AG04449 (cell line): ENCODE results near the gene NDUFB8.

Experiments used
- CTCF ChIA-PET: fragments of 350-600 bp; formaldehyde crosslinking; extraction: SDS; loops from one replicate; lab custom pipeline; 2021; ENCODE audit warnings: antibody characterized with exemption; lab: Yijun Ruan, JAX
- POLR2A ChIA-PET: fragments of 400-600, 350-600 bp; formaldehyde crosslinking; extraction: SDS; loops from one replicate; lab custom pipeline; 2020; ENCODE audit warnings: antibody characterized with exemption, inconsistent platforms; lab: Yijun Ruan, JAX
- DNase-seq: peaks from one replicate; pipeline ENCODE4 v3.0.0-alpha.2; 2010; ENCODE audit warnings: low read depth, low spot score
- H3K4me3 ChIP-seq: 2 replicates; pipeline ENCODE4 v1.5.1; 2011; ENCODE audit warnings: low read depth, mild to moderate bottlenecking, control low read depth, low read length
- CTCF ChIP-seq: IDR thresholded peaks from one replicate; pipeline ENCODE4 v1.5.1; 2011; ENCODE audit warnings: mild to moderate bottlenecking, moderate library complexity, low read length, control low read depth, inconsistent platforms; ENCODE audit not compliant: insufficient read depth; ENCODE audit errors: missing control alignments

The NDUFB8 gene

GRCh38 chr10:100501423-100501822 is 28.2 kb downstream of the NDUFB8 start:
- ChIA-PET CTCF (interaction anchor here (1.0 to 27.2 kb wide), 7 partner anchors 7 to 375 kb away, joined by 3 to 422 read pairs (median 6); no protein-coding TSS in a partner anchor), POLR2A (no interaction called here)
- no peak for DNase-seq
- H3K4me3 ChIP-seq = no peak overlapping the region
- TF ChIP-seq CTCF = no peak

GRCh38 chr10:100498059-100498458 is 31.6 kb downstream of the NDUFB8 start:
- no peak overlapping the region for H3K4me3 ChIP-seq
- no peak for TF ChIP-seq CTCF
- DNase-seq = no peak
- CTCF ChIA-PET = interaction anchor here (1.1 to 27.2 kb wide), 4 partner anchors 11 to 64 kb away, joined by 3 to 422 read pairs (median 56); no protein-coding TSS in a partner anchor
- POLR2A ChIA-PET = no interaction called here

- POLR2A ChIA-PET = no interaction called here
- TF ChIP-seq CTCF = no peak
- CTCF ChIA-PET = interaction anchor here (0.9 to 27.2 kb wide), 7 partner anchors 12 to 149 kb away, joined by 3 to 422 read pairs (median 6); partner anchors contain the start of gene SCD
- DNase-seq = no peak
- no peak overlapping the region for H3K4me3 ChIP-seq
Measured at GRCh38 chr10:100496567-100496966, 33.1 kb downstream of the NDUFB8 start.

- CTCF ChIA-PET = interaction anchor here (1.1 to 27.2 kb wide), 5 partner anchors 7 to 187 kb away, joined by 3 to 422 read pairs (median 7); partner anchors contain the start of gene SEC31B
- no peak for TF ChIP-seq CTCF
- no peak overlapping the region for H3K4me3 ChIP-seq
- POLR2A ChIA-PET = no interaction called here
- DNase-seq = no peak
Measured at GRCh38 chr10:100490531-100490930, 39.1 kb downstream of the NDUFB8 start.

- no peak for TF ChIP-seq CTCF
- ChIA-PET POLR2A (no interaction called here), CTCF (interaction anchor here (1.2 to 11.6 kb wide), 3 partner anchors 13 to 29 kb away, joined by 6 to 422 read pairs (median 7); no protein-coding TSS in a partner anchor)
- no peak for DNase-seq
- no peak overlapping the region for H3K4me3 ChIP-seq
Measured at GRCh38 chr10:100489396-100489795, 40.3 kb downstream of the NDUFB8 start.

- POLR2A ChIA-PET = no interaction called here
- no peak for TF ChIP-seq CTCF
- CTCF ChIA-PET = interaction anchor here (0.8 to 11.6 kb wide), 6 partner anchors 11 to 145 kb away, joined by 3 to 422 read pairs (median 6); no protein-coding TSS in a partner anchor
- H3K4me3 ChIP-seq = no peak overlapping the region
- DNase-seq = no peak
Measured at GRCh38 chr10:100487529-100487928, 42.1 kb downstream of the NDUFB8 start.
